LNCAP (cell line): ENCODE data around the gene MEIG1.

Experiments
- CTCF ChIP-seq: fragments of 450-650 bp; IDR thresholded peaks from 2 replicates; pipeline ENCODE4 v1.5.1; 2017; ENCODE audit warnings: mild to moderate bottlenecking

The MEIG1 gene

GRCh38 chr10:14959221-14960057, at the start of gene MEIG1:
Gene MEIG1, plus strand, starts transcription at chr10:14959388. Its CDS starts 7,081 bp downstream, at chr10:14966469.
- no peak for TF ChIP-seq CTCF

- no peak for TF ChIP-seq CTCF
These were observed 48.2 kb upstream of the MEIG1 start for GRCh38 chr10:14910953-14911352.

GRCh38 chr10:14911801-14912200, 47.4 kb upstream of the MEIG1 start:
- TF ChIP-seq CTCF = no peak

- no peak for TF ChIP-seq CTCF
These were observed 42.6 kb upstream of the MEIG1 start for GRCh38 chr10:14916600-14916999.

- TF ChIP-seq CTCF = no peak
These were observed 41.4 kb upstream of the MEIG1 start for GRCh38 chr10:14917827-14918226.

- no peak for TF ChIP-seq CTCF
These were observed 40.2 kb upstream of the MEIG1 start for GRCh38 chr10:14918964-14919363.

- TF ChIP-seq CTCF = no peak
These were observed 35.2 kb upstream of the MEIG1 start for GRCh38 chr10:14924013-14924412.
